H9 (cell line): Measurements from ENCODE around the gene SMC3. TPM values are rescaled to one million over a fixed set of nuclear protein-coding genes. Genes with fewer than 3 reads are reported as not detected.

Experiments
- DNase-seq: peaks from one replicate; pipeline ENCODE4 v3.0.0-alpha.2; 2017
- H2AFZ ChIP-seq: one replicate; pipeline ENCODE4 v1.6.1; 2013; ENCODE audit warnings: mild to moderate bottlenecking, low read length, control low read depth, moderate library complexity
- H2AK5ac ChIP-seq: 2 replicates; pipeline ENCODE4 v1.6.1; 2013; ENCODE audit warnings: low read length, control low read depth, mixed read lengths; ENCODE audit not compliant: insufficient read length
- H2BK120ac ChIP-seq: one replicate; pipeline ENCODE4 v1.6.1; 2013; ENCODE audit warnings: low read depth, mild to moderate bottlenecking, low read length, control low read depth, inconsistent platforms; ENCODE audit not compliant: poor library complexity, severe bottlenecking
- H2BK12ac ChIP-seq: 2 replicates; pipeline ENCODE4 v1.6.1; 2013; ENCODE audit warnings: low read length, control low read depth, mixed read lengths, low read depth; ENCODE audit not compliant: insufficient read length
- H2BK15ac ChIP-seq: 2 replicates; pipeline ENCODE4 v1.6.1; 2013; ENCODE audit warnings: low read depth, low read length, control low read depth
- H2BK20ac ChIP-seq: one replicate; pipeline ENCODE4 v1.6.1; 2013; ENCODE audit warnings: low read depth, mild to moderate bottlenecking, low read length, control low read depth, inconsistent platforms; ENCODE audit not compliant: poor library complexity, severe bottlenecking
- H2BK5ac ChIP-seq: 2 replicates; pipeline ENCODE4 v1.6.1; 2013; ENCODE audit warnings: low read length, control low read depth, mixed read lengths; ENCODE audit not compliant: insufficient read length
- H3K14ac ChIP-seq: 2 replicates; pipeline ENCODE4 v1.6.1; 2013; ENCODE audit warnings: low read length, control low read depth; ENCODE audit not compliant: insufficient read depth
- H3K18ac ChIP-seq: 2 replicates; pipeline ENCODE4 v1.6.1; 2013; ENCODE audit warnings: low read depth, mild to moderate bottlenecking, mixed read lengths, low read length, control low read depth; ENCODE audit not compliant: insufficient read length
- H3K23ac ChIP-seq: 2 replicates; pipeline ENCODE4 v1.6.1; 2013; ENCODE audit warnings: low read length, control low read depth, mixed read lengths, low read depth; ENCODE audit not compliant: insufficient read length
- H3K23me2 ChIP-seq: 2 replicates; pipeline ENCODE4 v1.6.1; 2013; ENCODE audit warnings: low read depth, mild to moderate bottlenecking, mixed read lengths, low read length, control low read depth; ENCODE audit not compliant: insufficient read length, poor library complexity, severe bottlenecking
- H3K27ac ChIP-seq: 2 replicates; pipeline ENCODE4 v1.5.1; 2013; ENCODE audit warnings: low read length, control low read depth, mixed read lengths, low read depth; ENCODE audit not compliant: insufficient read length
- H3K27me3 ChIP-seq: 2 replicates; pipeline ENCODE4 v1.6.1; 2013; ENCODE audit warnings: low read length, control low read depth, inconsistent platforms; ENCODE audit not compliant: insufficient read depth
- H3K4ac ChIP-seq: 2 replicates; pipeline ENCODE4 v1.6.1; 2013; ENCODE audit warnings: low read depth, mild to moderate bottlenecking, control low read depth, inconsistent platforms, low read length, moderate library complexity
- H3K4me1 ChIP-seq: 2 replicates; pipeline ENCODE4 v1.6.1; 2013; ENCODE audit warnings: low read length, control low read depth, inconsistent platforms; ENCODE audit not compliant: insufficient read depth
- H3K4me2 ChIP-seq: 2 replicates; pipeline ENCODE4 v1.6.1; 2013; ENCODE audit warnings: low read length, control low read depth, mixed read lengths; ENCODE audit not compliant: insufficient read length, insufficient read depth
- H3K56ac ChIP-seq: 2 replicates; pipeline ENCODE4 v1.6.1; 2013; ENCODE audit warnings: low read depth, mild to moderate bottlenecking, mixed read lengths, low read length, control low read depth; ENCODE audit not compliant: insufficient read length
- H3K79me1 ChIP-seq: 2 replicates; pipeline ENCODE4 v1.6.1; 2013; ENCODE audit warnings: low read depth, mild to moderate bottlenecking, moderate library complexity, low read length, control low read depth, inconsistent platforms; ENCODE audit not compliant: insufficient read depth, poor library complexity, severe bottlenecking
- H3K79me2 ChIP-seq: 2 replicates; pipeline ENCODE4 v1.6.1; 2013; ENCODE audit warnings: low read length, control low read depth, inconsistent platforms; ENCODE audit not compliant: insufficient read depth
- H3K9ac ChIP-seq: 2 replicates; pipeline ENCODE4 v1.6.1; 2013; ENCODE audit warnings: low read length, control low read depth, mixed read lengths; ENCODE audit not compliant: insufficient read length; ENCODE audit errors: extremely low read depth
- H3K9me3 ChIP-seq: one replicate; pipeline ENCODE4 v1.6.1; 2013; ENCODE audit warnings: low read depth, low read length, inconsistent platforms; ENCODE audit not compliant: control insufficient read depth
- H3T11ph ChIP-seq: one replicate; pipeline ENCODE4 v1.6.1; 2013; ENCODE audit warnings: mild to moderate bottlenecking, low read length, control low read depth, inconsistent platforms
- H4K20me1 ChIP-seq: one replicate; pipeline ENCODE4 v1.6.1; 2013; ENCODE audit not compliant: control insufficient read depth, insufficient read length, insufficient read depth
- H4K5ac ChIP-seq: 2 replicates; pipeline ENCODE4 v1.6.1; 2013; ENCODE audit warnings: low read depth, mild to moderate bottlenecking, mixed read lengths, low read length, control low read depth; ENCODE audit not compliant: insufficient read length
- H4K8ac ChIP-seq: replicated peaks from 2 replicates; pipeline ENCODE4 v1.6.1; 2013; ENCODE audit warnings: low read length, control low read depth, mixed read lengths, low read depth; ENCODE audit not compliant: insufficient read length
- H4K91ac ChIP-seq: 2 replicates; pipeline ENCODE4 v1.6.1; 2013; ENCODE audit warnings: low read depth, mild to moderate bottlenecking, moderate library complexity, mixed read lengths, low read length, control low read depth; ENCODE audit not compliant: insufficient read length
- H3K27ac Mint-ChIP-seq, 3 experiments: 2 replicates in 2 of 3; 3 replicates in 1 of 3; pipeline ENCODE4 v1.8.0; 2020 to 2021; ENCODE audit warnings: mixed read lengths in 3 of 3, mild to moderate bottlenecking in 1 of 3, moderate library complexity in 1 of 3
- H3K27me3 Mint-ChIP-seq: 2 replicates; pipeline ENCODE4 v1.8.0; 2021; ENCODE audit warnings: low read depth, mild to moderate bottlenecking, moderate library complexity, mixed read lengths
- H3K36me3 Mint-ChIP-seq, 3 experiments: 2 replicates in 2 of 3; 3 replicates in 1 of 3; pipeline ENCODE4 v1.8.0; 2020 to 2021; ENCODE audit warnings: low read depth in 3 of 3, mixed read lengths in 3 of 3; ENCODE audit not compliant: insufficient read depth in 1 of 3
- H3K4me1 Mint-ChIP-seq, 2 experiments: 2 replicates each; pipeline ENCODE4 v1.8.0; 2020; ENCODE audit warnings: mixed read lengths in 2 of 2
- H3K4me3 Mint-ChIP-seq, 2 experiments: 2 replicates in 1 of 2; 3 replicates in 1 of 2; pipeline ENCODE4 v1.8.0; 2020 to 2021; ENCODE audit warnings: mild to moderate bottlenecking in 2 of 2, mixed read lengths in 2 of 2, moderate library complexity in 1 of 2
- H3K9me3 Mint-ChIP-seq, 2 experiments: 2 replicates in 1 of 2; 3 replicates in 1 of 2; pipeline ENCODE4 v1.8.0; 2020; ENCODE audit warnings: mild to moderate bottlenecking in 2 of 2, mixed read lengths in 2 of 2, moderate library complexity in 1 of 2
- WGBS: extraction: QIAGEN DNeasy Blood & Tissue Kit; methylation state at CpG from one replicate; pipeline ENCODE4 v1.1.7; 2013; ENCODE audit warnings: missing lambda C conversion rate, low lambda C conversion rate, mixed read lengths; ENCODE audit not compliant: insufficient read length; ENCODE audit errors: extremely low coverage; 5-methylcytosine and 5-hydroxymethylcytosine counted together
- total RNA-seq: library from RNA; stranded (reverse); gene quantifications from 2 replicates; pipeline ENCODE4 v1.2.1, GENCODE V29; 2021
- TF ChIP-seq, protein P1 (sequence below): fragments of 200-600 bp; sonication (generic); conservative IDR thresholded peaks from 3 replicates; pipeline ENCODE4 v1.8.0; 2021; ENCODE audit warnings: antibody characterized with exemption, mild to moderate bottlenecking

Gene SMC3
- total RNA-seq, 1 experiment from 2014 or later: 82.4 TPM

DNA sequence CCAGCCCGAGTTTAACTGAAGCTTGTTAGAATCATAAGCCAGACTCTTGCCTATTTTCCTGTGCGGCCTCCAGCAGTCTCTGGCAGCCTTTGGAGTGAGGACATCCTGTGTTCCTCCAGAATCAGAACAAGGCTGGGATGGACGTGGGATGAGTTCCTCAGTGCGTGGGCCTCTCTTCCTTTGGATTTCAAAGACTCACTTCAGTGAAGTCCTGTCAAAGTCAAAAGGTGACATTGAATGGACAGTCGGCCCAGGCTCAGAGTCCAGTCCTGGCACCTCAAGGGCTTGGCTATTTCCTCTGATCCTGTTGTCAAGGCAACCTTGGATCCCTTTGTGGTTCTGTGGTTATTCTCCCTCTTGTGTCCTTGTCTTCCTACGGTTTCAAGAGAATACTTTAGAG lies 21.4 kb upstream of the SMC3 start:
- no peak overlapping the region for H3K23ac ChIP-seq
- H2AFZ ChIP-seq: no peak overlapping the region
- no peaks in the 10 kb centered on the region for H3K4me1 ChIP-seq
- Mint-ChIP-seq H3K36me3 (no peaks in the 10 kb centered on the region), H3K4me1 (peaks cover 6 to 9% of the 10 kb centered on the region in 2 experiments), H3K4me3 (no peak overlapping the region), H3K27ac (no peak overlapping the region), H3K9me3 (no peaks in the 10 kb centered on the region), H3K27me3 (no peaks in the 10 kb centered on the region; the same call in none of the 2 replicates)
- H3K27me3 ChIP-seq: no peaks in the 10 kb centered on the region
- no peak overlapping the region for H4K91ac ChIP-seq
- H3K4ac ChIP-seq: no peak overlapping the region
- no peaks in the 10 kb centered on the region for H3K79me1 ChIP-seq
- no peak overlapping the region for H3K4me2 ChIP-seq
- H3K9me3 ChIP-seq: no peaks in the 10 kb centered on the region
- H2BK20ac ChIP-seq: no peak overlapping the region
- H3K23me2 ChIP-seq: no peaks in the 10 kb centered on the region
- no peak for DNase-seq
- H2BK15ac ChIP-seq: no peak overlapping the region
- no peak overlapping the region for H2BK12ac ChIP-seq
- no peaks in the 10 kb centered on the region for H4K20me1 ChIP-seq
- no peak overlapping the region for H4K5ac ChIP-seq
- H3K79me2 ChIP-seq: no peaks in the 10 kb centered on the region
- H2BK120ac ChIP-seq: no peak overlapping the region
- no peak overlapping the region for H2AK5ac ChIP-seq
- no peak overlapping the region for H2BK5ac ChIP-seq
- H3K27ac ChIP-seq: no peak overlapping the region
- H3K14ac ChIP-seq: no peak overlapping the region
- no peak overlapping the region for H3K9ac ChIP-seq
- TF ChIP-seq, protein P1, sequence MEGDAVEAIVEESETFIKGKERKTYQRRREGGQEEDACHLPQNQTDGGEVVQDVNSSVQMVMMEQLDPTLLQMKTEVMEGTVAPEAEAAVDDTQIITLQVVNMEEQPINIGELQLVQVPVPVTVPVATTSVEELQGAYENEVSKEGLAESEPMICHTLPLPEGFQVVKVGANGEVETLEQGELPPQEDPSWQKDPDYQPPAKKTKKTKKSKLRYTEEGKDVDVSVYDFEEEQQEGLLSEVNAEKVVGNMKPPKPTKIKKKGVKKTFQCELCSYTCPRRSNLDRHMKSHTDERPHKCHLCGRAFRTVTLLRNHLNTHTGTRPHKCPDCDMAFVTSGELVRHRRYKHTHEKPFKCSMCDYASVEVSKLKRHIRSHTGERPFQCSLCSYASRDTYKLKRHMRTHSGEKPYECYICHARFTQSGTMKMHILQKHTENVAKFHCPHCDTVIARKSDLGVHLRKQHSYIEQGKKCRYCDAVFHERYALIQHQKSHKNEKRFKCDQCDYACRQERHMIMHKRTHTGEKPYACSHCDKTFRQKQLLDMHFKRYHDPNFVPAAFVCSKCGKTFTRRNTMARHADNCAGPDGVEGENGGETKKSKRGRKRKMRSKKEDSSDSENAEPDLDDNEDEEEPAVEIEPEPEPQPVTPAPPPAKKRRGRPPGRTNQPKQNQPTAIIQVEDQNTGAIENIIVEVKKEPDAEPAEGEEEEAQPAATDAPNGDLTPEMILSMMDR: no peak
- no CpG with 5 or more reads among the region's 6 CpGs for WGBS
- H3K56ac ChIP-seq: no peak overlapping the region
- no peak overlapping the region for H3K18ac ChIP-seq
- H4K8ac ChIP-seq: no peak overlapping the region
- H3T11ph ChIP-seq: no peak overlapping the region
